Smooth muscle cell (in vitro differentiated cells): ENCODE results near the gene SYCE3. TPM values are rescaled to one million over a fixed set of nuclear protein-coding genes. Genes with fewer than 3 reads are reported as not detected.

Source experiments
- DNase-seq: peaks from one replicate; lab custom pipeline; 2025; ENCODE audit not compliant: unreplicated experiment; lab: John Stamatoyannopoulos, UW
- H2AFZ ChIP-seq: fragments of 200-600 bp; sonication (generic); 2 replicates; pipeline ENCODE4 v1.6.0; 2016; ENCODE audit warnings: antibody characterized with exemption, low read depth, mild to moderate bottlenecking
- H3F3A ChIP-seq: fragments of 200-600 bp; sonication (generic); 2 replicates; pipeline ENCODE4 v1.6.0; 2017; ENCODE audit warnings: antibody characterized with exemption, low read depth
- H3K27ac ChIP-seq: fragments of 200-600 bp; sonication (generic); 2 replicates; pipeline ENCODE4 v1.5.1; 2016; ENCODE audit warnings: low read depth, mild to moderate bottlenecking
- H3K27me3 ChIP-seq: fragments of 200-600 bp; sonication (generic); 2 replicates; pipeline ENCODE4 v1.6.1; 2016; ENCODE audit warnings: low read depth, mild to moderate bottlenecking
- H3K36me3 ChIP-seq: fragments of 200-600 bp; sonication (generic); 2 replicates; pipeline ENCODE4 v1.5.1; 2016; ENCODE audit warnings: low read depth
- H3K4me1 ChIP-seq: fragments of 200-600 bp; sonication (generic); 2 replicates; pipeline ENCODE4 v1.5.1; 2016; ENCODE audit warnings: low read depth
- H3K4me2 ChIP-seq: fragments of 200-600 bp; sonication (generic); 2 replicates; pipeline ENCODE4 v1.6.0; 2016; ENCODE audit warnings: mild to moderate bottlenecking
- H3K4me3 ChIP-seq: fragments of 200-600 bp; sonication (generic); 2 replicates; pipeline ENCODE4 v1.5.1; 2016; ENCODE audit warnings: mild to moderate bottlenecking
- H3K79me2 ChIP-seq: fragments of 200-600 bp; sonication (generic); 2 replicates; pipeline ENCODE4 v1.6.0; 2016; ENCODE audit warnings: low read depth, mild to moderate bottlenecking
- H3K9ac ChIP-seq: fragments of 200-600 bp; sonication (generic); 2 replicates; pipeline ENCODE4 v1.6.0; 2016; ENCODE audit warnings: low read depth
- H3K9me3 ChIP-seq: fragments of 200-600 bp; sonication (generic); replicated peaks from 2 replicates; pipeline ENCODE4 v1.5.1; 2016; ENCODE audit warnings: low read depth
- H4K20me1 ChIP-seq: fragments of 200-600 bp; sonication (generic); 2 replicates; pipeline ENCODE4 v1.6.0; 2016; ENCODE audit warnings: low read depth
- WGBS: methylation state at CpG from one replicate; pipeline ENCODE4 v1.1.7; 2016; ENCODE audit warnings: low lambda C conversion rate; 5-methylcytosine and 5-hydroxymethylcytosine counted together
- polyA plus RNA-seq: library from polyadenylated mRNA; unstranded; fragments of >200 nt; fragmentation: Nextera tagmentation; extraction: Ambion mirVana; gene quantifications from 2 replicates; pipeline ENCODE4 v1.2.1, GENCODE V29; 2016
- total RNA-seq: library from RNA; depleted of rRNA; stranded (reverse); fragments of >200 nt; gene quantifications from 2 replicates; pipeline ENCODE4 v1.2.3, GENCODE V29; 2014
- TF ChIP-seq, protein P1 (sequence below): fragments of 200-600 bp; sonication (generic); IDR thresholded peaks from 2 replicates; pipeline ENCODE4 v1.5.1; 2017; ENCODE audit warnings: borderline replicate concordance, mild to moderate bottlenecking, antibody characterized with exemption; ENCODE audit not compliant: insufficient read depth, poor library complexity, severe bottlenecking

Gene SYCE3
- total and polyA plus RNA-seq, 2 experiments from 2014 or later, result not detected

DNA sequence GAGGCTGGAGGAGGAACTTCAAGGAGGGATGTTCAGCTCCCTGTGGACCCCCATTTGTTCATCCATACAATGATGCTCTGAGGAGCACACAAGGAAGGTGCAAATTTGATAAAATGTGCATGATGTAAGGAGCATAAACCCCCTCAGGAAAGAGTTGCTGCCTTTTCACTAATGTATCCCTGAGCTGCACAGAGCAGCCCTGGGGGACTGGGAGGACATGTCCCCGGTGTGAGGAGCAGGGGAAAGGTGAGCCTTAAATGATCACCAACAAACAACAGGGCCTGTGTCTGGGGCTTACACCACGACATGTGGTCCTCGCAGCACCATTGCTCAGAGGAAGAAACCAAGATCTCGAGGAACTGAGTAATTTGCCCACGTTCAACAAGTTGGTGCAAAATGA is 34.4 kb upstream of the SYCE3 start:
- Histone ChIP-seq H3K9ac (no peak overlapping the region), H3K36me3 (no peaks in the 10 kb centered on the region), H3K4me3 (no peak overlapping the region), H3K27me3 (peaks cover 22% of the 10 kb centered on the region), H3K4me2 (no peak overlapping the region), H3K9me3 (no peaks in the 10 kb centered on the region), H4K20me1 (no peaks in the 10 kb centered on the region), H3F3A (no peaks in the 10 kb centered on the region), H2AFZ (no peak overlapping the region), H3K4me1 (peaks cover 5% of the 10 kb centered on the region), H3K27ac (no peak overlapping the region), H3K79me2 (no peaks in the 10 kb centered on the region)
- DNase-seq, result no peak
- TF ChIP-seq, protein P1, sequence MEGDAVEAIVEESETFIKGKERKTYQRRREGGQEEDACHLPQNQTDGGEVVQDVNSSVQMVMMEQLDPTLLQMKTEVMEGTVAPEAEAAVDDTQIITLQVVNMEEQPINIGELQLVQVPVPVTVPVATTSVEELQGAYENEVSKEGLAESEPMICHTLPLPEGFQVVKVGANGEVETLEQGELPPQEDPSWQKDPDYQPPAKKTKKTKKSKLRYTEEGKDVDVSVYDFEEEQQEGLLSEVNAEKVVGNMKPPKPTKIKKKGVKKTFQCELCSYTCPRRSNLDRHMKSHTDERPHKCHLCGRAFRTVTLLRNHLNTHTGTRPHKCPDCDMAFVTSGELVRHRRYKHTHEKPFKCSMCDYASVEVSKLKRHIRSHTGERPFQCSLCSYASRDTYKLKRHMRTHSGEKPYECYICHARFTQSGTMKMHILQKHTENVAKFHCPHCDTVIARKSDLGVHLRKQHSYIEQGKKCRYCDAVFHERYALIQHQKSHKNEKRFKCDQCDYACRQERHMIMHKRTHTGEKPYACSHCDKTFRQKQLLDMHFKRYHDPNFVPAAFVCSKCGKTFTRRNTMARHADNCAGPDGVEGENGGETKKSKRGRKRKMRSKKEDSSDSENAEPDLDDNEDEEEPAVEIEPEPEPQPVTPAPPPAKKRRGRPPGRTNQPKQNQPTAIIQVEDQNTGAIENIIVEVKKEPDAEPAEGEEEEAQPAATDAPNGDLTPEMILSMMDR, result no peak
- 88% methylated on average over 5 of the region's 5 CpGs for WGBS

DNA sequence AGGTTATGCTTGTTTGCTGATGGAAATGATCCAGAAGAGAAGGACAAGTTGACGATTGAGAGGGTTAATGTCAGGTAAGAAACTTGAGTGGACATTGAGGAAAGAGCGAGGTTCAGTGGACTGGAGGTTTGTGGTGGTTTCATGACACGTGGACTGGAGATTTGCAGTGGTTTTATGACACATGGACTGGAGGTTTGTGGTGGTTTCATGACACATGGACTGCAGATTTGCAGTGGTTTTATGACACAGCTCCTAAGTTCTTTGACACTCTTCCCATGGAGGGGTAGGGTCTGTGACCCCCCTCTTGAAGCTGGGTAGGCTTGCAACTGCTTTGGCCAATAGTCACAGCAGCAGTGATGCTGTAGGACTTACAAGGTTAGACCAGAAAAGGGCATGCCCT is 32.5 kb upstream of the SYCE3 start:
- Histone ChIP-seq H3K4me2 (no peak overlapping the region), H3K4me1 (no peaks in the 10 kb centered on the region), H3K9me3 (no peaks in the 10 kb centered on the region), H3K27me3 (peaks cover 9% of the 10 kb centered on the region), H3K27ac (no peak overlapping the region), H3K79me2 (no peaks in the 10 kb centered on the region), H3F3A (no peaks in the 10 kb centered on the region), H3K9ac (no peak overlapping the region), H3K36me3 (no peaks in the 10 kb centered on the region), H3K4me3 (no peak overlapping the region), H4K20me1 (no peaks in the 10 kb centered on the region), H2AFZ (no peak overlapping the region)
- TF ChIP-seq, protein P1, result no peak
- WGBS, result 72% methylated on average over 3 of the region's 3 CpGs
- no peak for DNase-seq

DNA sequence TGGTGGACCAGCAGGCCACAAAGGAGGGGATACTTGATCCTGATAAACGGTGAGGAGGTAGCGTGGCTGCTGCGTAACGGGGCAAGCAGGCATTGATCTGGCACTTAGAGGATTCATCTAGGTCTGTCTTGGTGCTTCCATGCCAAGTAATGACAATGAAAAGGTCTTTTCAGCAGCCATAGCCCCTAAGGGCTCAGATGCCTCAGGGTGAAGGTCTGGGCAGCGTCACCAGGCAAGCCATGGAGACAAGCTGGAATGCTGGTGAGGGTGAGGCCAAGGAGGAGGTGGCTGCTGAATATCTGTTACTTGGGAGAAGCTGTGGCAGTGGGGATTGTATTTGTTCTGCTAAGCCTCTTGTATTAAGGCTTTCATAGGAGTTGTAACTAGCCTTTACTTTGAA is 24.7 kb upstream of the SYCE3 start:
- Histone ChIP-seq H3K4me1 (no peaks in the 10 kb centered on the region), H3K4me2 (no peak overlapping the region), H3K79me2 (peaks cover 4% of the 10 kb centered on the region), H2AFZ (no peak overlapping the region), H3K27ac (no peak overlapping the region), H3K36me3 (no peaks in the 10 kb centered on the region), H3K4me3 (no peak overlapping the region), H3K9ac (no peak overlapping the region), H3F3A (no peaks in the 10 kb centered on the region), H4K20me1 (no peaks in the 10 kb centered on the region), H3K9me3 (no peaks in the 10 kb centered on the region), H3K27me3 (peaks cover 7% of the 10 kb centered on the region)
- WGBS, result 88% methylated on average over 5 of the region's 5 CpGs
- no peak for DNase-seq
- TF ChIP-seq, protein P1, result no peak

DNA sequence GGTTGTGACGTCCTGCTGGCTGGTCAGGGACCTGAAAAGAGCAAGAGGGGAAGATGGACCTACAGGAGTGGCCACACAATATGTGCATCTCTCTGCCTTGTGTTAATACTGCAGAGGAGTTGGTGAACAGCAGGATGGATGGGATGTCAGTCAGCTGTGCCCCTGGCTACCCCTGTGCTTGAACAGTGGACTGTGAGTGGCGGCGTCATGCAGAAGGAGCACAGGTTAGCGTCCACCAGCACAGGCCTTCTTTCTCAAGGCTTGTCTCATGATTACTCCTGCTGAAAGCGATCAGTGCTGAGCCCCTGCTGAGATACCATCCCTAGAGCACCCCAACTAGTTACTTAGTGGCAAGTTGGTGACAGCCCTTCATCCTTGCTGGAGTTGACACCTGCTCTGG is 23.7 kb upstream of the SYCE3 start:
- Histone ChIP-seq H3K4me2 (no peak overlapping the region), H3K9me3 (no peaks in the 10 kb centered on the region), H4K20me1 (no peaks in the 10 kb centered on the region), H3K9ac (no peak overlapping the region), H3K27me3 (peaks cover 7% of the 10 kb centered on the region), H3K4me1 (peaks cover 6% of the 10 kb centered on the region), H3K79me2 (peaks cover 12% of the 10 kb centered on the region), H3F3A (no peaks in the 10 kb centered on the region), H3K27ac (no peak overlapping the region), H3K36me3 (no peaks in the 10 kb centered on the region), H3K4me3 (no peak overlapping the region), H2AFZ (no peak overlapping the region)
- TF ChIP-seq, protein P1, result no peak
- WGBS, result 78% methylated on average over 5 of the region's 5 CpGs
- no peak for DNase-seq
